Measurements from ENCODE around the gene ERP44.

DNA sequence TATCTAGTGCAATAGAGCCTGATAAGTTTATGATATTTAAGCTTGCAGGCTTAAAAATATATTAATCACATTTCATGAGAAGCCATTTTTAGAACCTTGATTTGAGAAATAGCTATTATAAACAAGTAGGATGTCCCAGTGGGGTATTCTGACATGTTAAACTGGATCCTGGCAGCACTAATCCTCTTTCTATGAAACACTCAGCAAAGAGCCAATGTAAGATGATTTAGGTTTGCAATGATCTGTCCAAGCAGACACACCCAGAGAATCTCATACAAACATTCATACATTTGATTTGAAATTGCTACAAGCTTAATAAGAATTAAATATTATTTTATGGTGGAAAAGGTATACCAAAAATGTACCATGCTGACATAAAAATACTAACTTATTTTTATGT, 86.5 kb downstream of the ERP44 start:
- TF ChIP-seq TAF1 (IDR thresholded peaks at IDR 0.05; ENCODE audit: borderline replicate concordance, insufficient read depth, low read length): no peak
- no peak for TF ChIP-seq SIN3A (IDR thresholded peaks at IDR 0.05; ENCODE audit: borderline replicate concordance, insufficient read depth, low read length)
- TF ChIP-seq POLR2AphosphoS5 (IDR thresholded peaks at IDR 0.05; ENCODE audit: low read depth, low read length): no peak
- TF ChIP-seq, protein P1, sequence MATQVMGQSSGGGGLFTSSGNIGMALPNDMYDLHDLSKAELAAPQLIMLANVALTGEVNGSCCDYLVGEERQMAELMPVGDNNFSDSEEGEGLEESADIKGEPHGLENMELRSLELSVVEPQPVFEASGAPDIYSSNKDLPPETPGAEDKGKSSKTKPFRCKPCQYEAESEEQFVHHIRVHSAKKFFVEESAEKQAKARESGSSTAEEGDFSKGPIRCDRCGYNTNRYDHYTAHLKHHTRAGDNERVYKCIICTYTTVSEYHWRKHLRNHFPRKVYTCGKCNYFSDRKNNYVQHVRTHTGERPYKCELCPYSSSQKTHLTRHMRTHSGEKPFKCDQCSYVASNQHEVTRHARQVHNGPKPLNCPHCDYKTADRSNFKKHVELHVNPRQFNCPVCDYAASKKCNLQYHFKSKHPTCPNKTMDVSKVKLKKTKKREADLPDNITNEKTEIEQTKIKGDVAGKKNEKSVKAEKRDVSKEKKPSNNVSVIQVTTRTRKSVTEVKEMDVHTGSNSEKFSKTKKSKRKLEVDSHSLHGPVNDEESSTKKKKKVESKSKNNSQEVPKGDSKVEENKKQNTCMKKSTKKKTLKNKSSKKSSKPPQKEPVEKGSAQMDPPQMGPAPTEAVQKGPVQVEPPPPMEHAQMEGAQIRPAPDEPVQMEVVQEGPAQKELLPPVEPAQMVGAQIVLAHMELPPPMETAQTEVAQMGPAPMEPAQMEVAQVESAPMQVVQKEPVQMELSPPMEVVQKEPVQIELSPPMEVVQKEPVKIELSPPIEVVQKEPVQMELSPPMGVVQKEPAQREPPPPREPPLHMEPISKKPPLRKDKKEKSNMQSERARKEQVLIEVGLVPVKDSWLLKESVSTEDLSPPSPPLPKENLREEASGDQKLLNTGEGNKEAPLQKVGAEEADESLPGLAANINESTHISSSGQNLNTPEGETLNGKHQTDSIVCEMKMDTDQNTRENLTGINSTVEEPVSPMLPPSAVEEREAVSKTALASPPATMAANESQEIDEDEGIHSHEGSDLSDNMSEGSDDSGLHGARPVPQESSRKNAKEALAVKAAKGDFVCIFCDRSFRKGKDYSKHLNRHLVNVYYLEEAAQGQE (IDR thresholded peaks at IDR 0.05; ENCODE audit: insufficient read depth in 1 of 2, low read depth in 2 of 2, low read length in 2 of 2): no peak
